Coronary artery (tissue), 2 donors: Measurements from ENCODE around the gene CDH23.

Experiments
- DNase-seq: peaks from one replicate; pipeline ENCODE4 v3.0.0-alpha.2; 2017; ENCODE audit warnings: low spot score
- H3K27ac ChIP-seq, 2 donors: fragments of 200-600 bp; sonication (generic); one replicate each; pipeline ENCODE4 v1.5.1; 2016 to 2019
- H3K4me3 ChIP-seq: fragments of 200-600 bp; sonication (generic); 2 replicates; pipeline ENCODE4 v1.5.1; 2016; ENCODE audit warnings: mild to moderate bottlenecking, moderate library complexity
- TF ChIP-seq, protein P1 (sequence below): fragments of 200-600 bp; sonication (generic); IDR thresholded peaks from one replicate; pipeline ENCODE4 v1.5.1; 2019; ENCODE audit warnings: antibody characterized with exemption

CDH23 gene

DNA sequence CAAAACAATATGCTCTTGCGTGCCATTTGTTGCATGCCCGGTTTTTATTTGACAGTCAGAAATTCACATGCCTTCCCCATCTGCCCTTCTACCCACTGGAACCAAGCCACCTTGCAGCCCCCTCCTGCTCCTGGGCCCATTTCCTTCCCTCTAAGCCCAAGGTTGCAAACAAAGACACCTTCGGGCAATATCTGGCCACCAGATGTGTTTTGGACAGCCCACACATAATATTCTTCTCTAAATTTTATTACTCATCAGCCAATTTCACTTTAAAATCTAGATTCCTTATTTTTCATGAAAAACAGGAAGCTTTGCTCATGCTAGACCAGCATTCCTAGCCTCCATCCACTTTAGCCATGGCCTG, 341.1 kb downstream of the CDH23 start:
- TF ChIP-seq, protein P1, sequence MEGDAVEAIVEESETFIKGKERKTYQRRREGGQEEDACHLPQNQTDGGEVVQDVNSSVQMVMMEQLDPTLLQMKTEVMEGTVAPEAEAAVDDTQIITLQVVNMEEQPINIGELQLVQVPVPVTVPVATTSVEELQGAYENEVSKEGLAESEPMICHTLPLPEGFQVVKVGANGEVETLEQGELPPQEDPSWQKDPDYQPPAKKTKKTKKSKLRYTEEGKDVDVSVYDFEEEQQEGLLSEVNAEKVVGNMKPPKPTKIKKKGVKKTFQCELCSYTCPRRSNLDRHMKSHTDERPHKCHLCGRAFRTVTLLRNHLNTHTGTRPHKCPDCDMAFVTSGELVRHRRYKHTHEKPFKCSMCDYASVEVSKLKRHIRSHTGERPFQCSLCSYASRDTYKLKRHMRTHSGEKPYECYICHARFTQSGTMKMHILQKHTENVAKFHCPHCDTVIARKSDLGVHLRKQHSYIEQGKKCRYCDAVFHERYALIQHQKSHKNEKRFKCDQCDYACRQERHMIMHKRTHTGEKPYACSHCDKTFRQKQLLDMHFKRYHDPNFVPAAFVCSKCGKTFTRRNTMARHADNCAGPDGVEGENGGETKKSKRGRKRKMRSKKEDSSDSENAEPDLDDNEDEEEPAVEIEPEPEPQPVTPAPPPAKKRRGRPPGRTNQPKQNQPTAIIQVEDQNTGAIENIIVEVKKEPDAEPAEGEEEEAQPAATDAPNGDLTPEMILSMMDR = no peak
- Histone ChIP-seq H3K27ac (peak overlapping the region in 1 of 2 donors; percentile 49), H3K4me3 (no peak overlapping the region)
- no peak for DNase-seq

DNA sequence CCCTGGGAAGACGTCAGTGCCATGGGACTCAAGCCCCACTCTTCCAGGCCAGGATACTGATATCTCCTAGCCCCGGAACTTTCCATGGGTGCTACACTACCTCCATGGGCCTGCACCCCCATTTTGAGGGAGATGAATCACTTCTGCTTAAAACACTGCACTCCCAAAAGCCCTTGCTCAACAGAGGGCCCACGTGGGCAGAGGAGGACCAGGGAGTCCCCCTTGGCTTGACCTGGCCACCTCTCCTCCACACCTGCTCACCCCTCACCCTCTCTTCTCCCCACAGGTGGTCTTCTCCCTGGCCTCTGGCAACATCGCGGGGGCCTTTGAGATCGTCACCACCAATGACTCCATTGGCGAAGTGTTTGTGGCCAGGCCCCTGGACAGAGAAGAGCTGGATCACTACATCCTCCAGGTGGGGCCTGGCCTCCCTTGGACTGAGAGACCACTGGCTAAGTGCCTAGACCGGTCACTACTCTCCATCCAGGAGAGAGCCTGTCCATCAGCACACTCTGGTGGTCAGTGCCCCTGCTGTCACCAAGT, 342.7 kb downstream of the CDH23 start:
- no peak for DNase-seq
- Histone ChIP-seq H3K27ac (no peak overlapping the region), H3K4me3 (no peak overlapping the region)
- TF ChIP-seq, protein P1 = no peak

DNA sequence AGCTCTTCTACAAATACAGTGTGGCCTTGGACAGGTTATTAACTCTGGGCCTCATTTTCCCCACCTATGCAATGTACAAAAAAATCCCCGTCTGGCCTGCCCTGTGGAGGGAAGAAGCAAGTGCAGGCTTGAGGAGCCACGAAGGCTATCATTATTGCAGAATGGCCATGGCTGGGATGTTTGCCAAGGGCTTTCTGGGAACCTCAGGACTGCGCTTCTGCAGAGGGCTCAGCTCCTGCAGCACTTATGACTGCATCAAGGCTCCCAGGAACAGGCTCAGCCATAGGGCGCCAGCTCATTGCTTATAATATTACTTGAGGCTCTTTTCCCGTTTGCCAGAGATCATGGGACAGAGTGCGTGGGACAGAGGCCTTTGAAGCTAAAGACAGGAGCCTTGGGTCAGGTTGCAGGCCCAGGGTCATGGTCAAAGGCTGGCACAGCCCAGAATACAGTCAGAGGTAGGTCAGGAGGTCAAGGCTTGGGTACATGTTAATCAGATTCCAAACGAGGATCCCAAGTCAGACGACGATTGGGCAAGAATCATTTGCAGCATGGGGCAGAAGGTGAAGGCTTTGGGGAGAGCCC, 343.4 kb downstream of the CDH23 start:
- DNase-seq = no peak
- Histone ChIP-seq H3K4me3 (no peak overlapping the region), H3K27ac (no peak overlapping the region)
- TF ChIP-seq, protein P1 = no peak

DNA sequence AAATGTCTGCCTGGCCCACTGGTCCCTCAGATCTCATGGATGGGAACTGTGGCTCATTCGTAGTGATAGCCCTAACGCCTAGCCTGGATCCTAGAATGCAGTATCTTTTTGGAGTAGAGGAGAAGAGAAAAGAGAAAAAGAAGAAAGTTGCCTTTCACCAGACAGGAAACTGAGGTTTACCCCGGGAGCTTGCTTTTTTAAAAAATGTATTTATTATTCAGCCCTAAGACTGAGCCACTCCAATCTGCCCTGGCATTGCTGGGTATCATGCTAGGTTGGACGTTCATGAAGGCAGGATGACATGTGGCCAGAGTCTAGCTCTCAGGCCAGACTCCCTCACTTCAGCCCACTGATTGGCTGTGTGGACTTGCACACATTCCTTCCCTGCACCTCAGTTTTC, 344.3 kb downstream of the CDH23 start:
- TF ChIP-seq, protein P1 = no peak
- Histone ChIP-seq H3K4me3 (no peak overlapping the region), H3K27ac (no peak overlapping the region)
- no peak for DNase-seq

DNA sequence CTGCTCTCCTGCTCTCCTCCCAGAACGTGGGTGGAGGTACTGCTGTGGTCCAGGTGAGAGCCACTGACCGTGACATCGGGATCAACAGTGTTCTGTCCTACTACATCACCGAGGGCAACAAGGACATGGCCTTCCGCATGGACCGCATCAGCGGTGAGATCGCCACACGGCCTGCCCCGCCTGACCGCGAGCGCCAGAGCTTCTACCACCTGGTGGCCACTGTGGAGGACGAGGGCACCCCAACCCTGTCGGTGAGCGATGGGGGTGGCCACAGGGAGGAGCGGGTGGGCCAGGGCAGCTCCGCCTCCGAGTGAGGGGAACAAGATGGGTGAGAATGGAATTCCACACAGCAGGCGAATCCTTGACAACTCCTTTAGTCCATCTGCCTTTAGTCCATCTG, 345.0 kb downstream of the CDH23 start:
- H3K27ac ChIP-seq = no peak overlapping the region
- TF ChIP-seq, protein P1 = no peak
- DNase-seq = no peak

DNA sequence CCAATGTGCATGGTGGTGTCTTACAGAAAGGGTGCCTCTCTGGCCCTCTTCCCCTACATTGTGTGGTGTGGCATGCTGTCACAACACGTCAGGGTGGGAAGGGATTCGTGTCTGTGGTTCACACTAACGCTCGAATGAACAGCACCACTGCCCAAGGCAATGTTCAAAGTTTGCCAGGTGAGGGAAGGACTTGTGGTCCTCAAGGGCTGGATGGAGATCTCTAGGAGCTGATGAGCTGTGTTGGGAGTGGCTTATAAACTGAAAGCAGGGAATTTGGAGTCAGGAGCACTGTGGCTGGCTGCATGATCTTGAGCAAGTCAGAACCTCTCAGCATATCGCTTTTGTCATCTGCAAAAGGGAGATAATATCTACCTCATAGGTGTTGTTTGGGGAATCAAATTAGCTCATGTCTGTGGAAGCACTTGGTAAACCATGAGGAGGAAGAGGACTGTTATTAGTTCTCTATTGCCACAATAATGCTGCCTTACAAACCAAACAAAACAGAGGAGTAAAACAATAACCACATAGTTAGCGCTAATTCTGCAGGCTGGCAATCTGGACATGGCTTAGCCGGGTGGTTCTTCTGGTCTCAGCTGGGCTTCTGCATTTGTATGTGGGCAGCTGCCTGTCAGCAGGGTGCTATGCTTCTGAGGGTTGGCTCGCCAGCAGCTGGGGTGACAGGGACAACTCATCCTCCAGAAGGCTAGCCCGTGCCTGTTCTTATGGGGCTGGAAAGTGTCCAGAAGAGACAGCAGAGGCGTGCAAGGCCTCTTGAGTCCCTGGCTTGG, 345.8 kb downstream of the CDH23 start:
- DNase-seq = no peak
- Histone ChIP-seq H3K4me3 (no peak overlapping the region), H3K27ac (no peak overlapping the region)
- TF ChIP-seq, protein P1 = no peak

More for the DNA sequence above, 345.0 kb downstream of the CDH23 start:
- no peak overlapping the region for H3K4me3 ChIP-seq
